Activated T-cell treated with anti-CD3 and anti-CD28 coated beads, Interleukin-2, amount 50 U/mL, for 72 hours (primary cell): ENCODE results near the gene OR1S2. TPM values are rescaled to one million over a fixed set of nuclear protein-coding genes. Genes with fewer than 3 reads are reported as not detected.

Experiments used
- ATAC-seq, 2 donors: fragments of 150-1000 bp; cut with Tn5 transposase; replicated peaks in 1 of 2; 2 replicates each; pipeline ENCODE4 v1.10.0; 2021; ENCODE audit warnings: moderate library complexity in 2 of 2, mild to moderate bottlenecking in 1 of 2
- DNase-seq, 2 donors: peaks; one replicate each; pipeline ENCODE4 v3.0.0; 2021 to 2022; ENCODE audit warnings: mixed read lengths in 1 of 2
- H3K27ac Mint-ChIP-seq: one replicate; pipeline ENCODE4 v1.8.0; 2022; ENCODE audit warnings: mild to moderate bottlenecking, moderate library complexity, mixed read lengths
- H3K27me3 Mint-ChIP-seq: one replicate; pipeline ENCODE4 v1.8.0; 2022; ENCODE audit warnings: low read depth, mixed read lengths
- H3K36me3 Mint-ChIP-seq, 2 donors: one replicate each; pipeline ENCODE4 v1.8.0; 2022; ENCODE audit warnings: mixed read lengths in 2 of 2, mild to moderate bottlenecking in 1 of 2; ENCODE audit not compliant: insufficient read depth in 2 of 2
- H3K4me1 Mint-ChIP-seq: one replicate; pipeline ENCODE4 v1.8.0; 2022; ENCODE audit warnings: low read depth, mixed read lengths
- H3K4me3 Mint-ChIP-seq, 2 donors: one replicate each; pipeline ENCODE4 v1.8.0; 2022; ENCODE audit warnings: mild to moderate bottlenecking in 2 of 2, mixed read lengths in 2 of 2, moderate library complexity in 2 of 2
- H3K9me3 Mint-ChIP-seq, 2 donors: one replicate each; pipeline ENCODE4 v1.8.0; 2022; ENCODE audit warnings: mixed read lengths in 2 of 2
- total RNA-seq, 2 donors: library from RNA; stranded (reverse); gene quantifications; one replicate each; pipeline ENCODE4 v1.2.3, GENCODE V29; 2022

Gene OR1S2
- total RNA-seq, 2 donors from 2014 or later: not detected

DNA sequence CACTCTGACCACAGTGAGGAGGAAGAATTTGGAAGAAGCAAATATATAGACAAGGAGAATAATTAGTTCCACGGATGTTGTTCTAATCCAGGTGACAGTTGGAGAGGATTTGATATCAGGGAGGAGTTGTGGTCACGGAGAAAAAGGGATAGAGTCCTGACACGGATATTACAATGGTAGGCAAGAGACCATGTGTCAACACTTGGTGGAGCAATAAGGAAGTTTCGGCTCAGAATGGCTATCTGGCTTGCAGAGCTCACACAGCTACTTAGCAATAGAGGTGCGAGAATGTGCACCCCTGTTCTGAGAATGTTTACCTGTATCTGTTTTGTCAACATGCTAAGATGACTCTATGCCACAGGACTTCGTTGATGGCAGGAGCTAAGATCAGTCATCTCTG, 25.5 kb downstream of the OR1S2 start:
- H3K27ac Mint-ChIP-seq: no peak overlapping the region

DNA sequence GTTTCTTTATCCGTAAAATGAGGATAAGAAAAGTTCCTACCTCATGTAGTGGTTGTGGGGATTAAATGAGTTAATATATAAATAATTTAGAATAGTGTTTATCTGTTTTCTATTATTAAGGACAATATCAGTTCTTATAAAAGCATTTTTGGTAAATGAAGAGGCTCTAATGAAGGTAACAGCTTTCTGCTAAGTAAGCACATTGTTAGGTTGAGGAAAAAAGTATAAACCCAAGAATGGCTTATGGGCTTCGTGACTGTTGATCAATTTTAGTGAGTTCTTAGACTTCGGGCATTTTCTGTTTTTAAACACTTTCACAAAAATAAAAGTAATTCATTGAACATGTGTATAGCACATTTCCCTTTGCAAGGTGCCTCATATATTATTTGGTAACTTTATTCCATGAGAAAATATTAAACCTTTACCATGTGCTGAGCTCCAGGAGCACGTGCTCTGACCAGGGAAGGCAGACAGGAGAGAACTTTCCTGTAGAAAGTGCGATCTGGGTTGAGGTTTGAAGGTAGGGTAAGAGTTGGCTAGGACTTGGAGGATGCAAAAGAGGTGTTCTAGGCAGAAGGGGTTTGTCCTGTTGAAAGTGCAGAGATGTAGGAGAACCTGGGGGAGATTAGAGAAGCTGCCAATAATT, 26.4 kb downstream of the OR1S2 start:
- Mint-ChIP-seq H3K36me3 (no peaks in the 10 kb centered on the region), H3K9me3 (no peaks in the 10 kb centered on the region), H3K4me3 (no peak overlapping the region), H3K27me3 (peaks cover 28% of the 10 kb centered on the region), H3K4me1 (no peaks in the 10 kb centered on the region), H3K27ac (no peak overlapping the region)
- ATAC-seq: no peak
- no peak for DNase-seq

More for the DNA sequence above, 25.5 kb downstream of the OR1S2 start:
- H3K4me3 Mint-ChIP-seq: no peak overlapping the region
- ATAC-seq (no peak), DNase-seq (no peak)
- no peaks in the 10 kb centered on the region for H3K4me1 Mint-ChIP-seq
- H3K27me3 Mint-ChIP-seq: peaks cover 28% of the 10 kb centered on the region
- no peaks in the 10 kb centered on the region for H3K36me3 Mint-ChIP-seq
- no peaks in the 10 kb centered on the region for H3K9me3 Mint-ChIP-seq

GRCh38 chr11:58165504-58166106, 38.3 kb downstream of the OR1S2 start:
- Mint-ChIP-seq H3K9me3 (no peaks in the 10 kb centered on the region), H3K4me1 (no peaks in the 10 kb centered on the region), H3K4me3 (no peak overlapping the region), H3K27ac (no peak overlapping the region), H3K27me3 (no peaks in the 10 kb centered on the region), H3K36me3 (no peaks in the 10 kb centered on the region)
- DNase-seq (no peak), ATAC-seq (no peak)

DNA sequence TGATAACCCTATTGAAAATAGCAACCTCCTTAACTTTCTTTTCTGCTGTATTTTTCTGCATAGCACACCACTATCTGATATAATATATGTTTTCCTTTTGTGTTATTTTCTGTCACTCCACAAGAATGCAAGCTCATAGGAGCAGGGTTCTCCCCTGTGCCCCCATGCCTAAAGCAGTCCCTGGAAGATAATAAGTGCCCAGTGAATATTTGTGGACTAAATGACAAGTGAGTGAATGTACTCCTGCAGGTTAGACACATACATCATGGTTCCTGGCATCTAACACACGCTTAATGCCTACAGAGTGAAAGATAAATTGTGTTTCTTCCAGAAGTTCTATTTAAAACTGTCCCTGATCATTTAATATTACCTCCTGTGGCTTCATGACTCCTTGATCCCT, 39.0 kb downstream of the OR1S2 start:
- Mint-ChIP-seq H3K36me3 (no peaks in the 10 kb centered on the region), H3K9me3 (no peaks in the 10 kb centered on the region), H3K4me3 (no peak overlapping the region), H3K4me1 (no peaks in the 10 kb centered on the region), H3K27me3 (no peaks in the 10 kb centered on the region), H3K27ac (no peak overlapping the region)
- ATAC-seq: no peak
- DNase-seq: no peak

GRCh38 chr11:58164389-58164788, 39.6 kb downstream of the OR1S2 start:
- Mint-ChIP-seq H3K36me3 (no peaks in the 10 kb centered on the region), H3K9me3 (no peaks in the 10 kb centered on the region), H3K27me3 (no peaks in the 10 kb centered on the region), H3K4me1 (no peaks in the 10 kb centered on the region), H3K27ac (no peak overlapping the region), H3K4me3 (no peak overlapping the region)
- DNase-seq: no peak
- no peak for ATAC-seq

Other genes starting within 250 kb of the OR1S2 start
- gene OR9Q1, start 180.3 kb downstream of the OR1S2 start, total RNA-seq: not detected
- gene OR6Q1, start 173.2 kb downstream of the OR1S2 start, total RNA-seq: not detected
- not detected for gene OR9I1, start 78.6 kb downstream of the OR1S2 start, total RNA-seq
- not detected for gene OR9Q2, start 15.1 kb downstream of the OR1S2 start, total RNA-seq
- gene OR1S1, start 8.6 kb upstream of the OR1S2 start, total RNA-seq: not detected
- not detected for gene OR10Q1, start 24.8 kb upstream of the OR1S2 start, total RNA-seq
- gene OR10W1, start 64.1 kb upstream of the OR1S2 start, total RNA-seq: not detected
- gene OR5B17, start 154.9 kb upstream of the OR1S2 start, total RNA-seq: not detected
- gene OR5B3, start 202.7 kb upstream of the OR1S2 start, total RNA-seq: not detected
- gene OR5B2, start 224.0 kb upstream of the OR1S2 start, total RNA-seq: not detected
- gene OR5B12, start 238.1 kb upstream of the OR1S2 start, total RNA-seq: under 1 TPM in 1 of 2 donors, not detected in 1; 0.24 TPM